GM18517 (cell line): ENCODE measurements around the gene VAT1L.
"Not testable (repeated sequence)": the region's sequence is repeated elsewhere in the genome, so short reads cannot be mapped to it uniquely, and the experiment has no call there.

Source experiments
- ATAC-seq: cut with Tn5 transposase; IDR thresholded peaks from one replicate; pipeline ENCODE4 v1.9.1; 2021; ENCODE audit warnings: mild to moderate bottlenecking, moderate library complexity; ENCODE audit not compliant: unreplicated experiment

VAT1L gene

GRCh38 chr16:77987810-77988209 is 199.4 kb downstream of the VAT1L start:
- ATAC-seq = no peak

GRCh38 chr16:77989846-77990245 is 201.5 kb downstream of the VAT1L start:
- no peak for ATAC-seq

GRCh38 chr16:77991701-77992100 is 203.3 kb downstream of the VAT1L start:
- ATAC-seq = no peak

- ATAC-seq = not testable (repeated sequence)
Observed at GRCh38 chr16:77992381-77992780, 204.0 kb downstream of the VAT1L start.

GRCh38 chr16:77993111-77993985 is 205.0 kb downstream of the VAT1L start:
- no peak for ATAC-seq

GRCh38 chr16:77995843-77996455 is 207.6 kb downstream of the VAT1L start:
- no peak for ATAC-seq

- ATAC-seq = no peak
Observed at GRCh38 chr16:77998350-77999023, 210.1 kb downstream of the VAT1L start.

- ATAC-seq = no peak
Observed at GRCh38 chr16:78001451-78002025, 213.2 kb downstream of the VAT1L start.

- ATAC-seq = peak; percentile 100
Observed at GRCh38 chr16:78002915-78003538, 214.7 kb downstream of the VAT1L start.

GRCh38 chr16:78004517-78004916 is 216.2 kb downstream of the VAT1L start:
- no peak for ATAC-seq

GRCh38 chr16:78005881-78006280 is 217.5 kb downstream of the VAT1L start:
- ATAC-seq = no peak

GRCh38 chr16:78007121-78007520 is 218.8 kb downstream of the VAT1L start:
- ATAC-seq = no peak

GRCh38 chr16:78022347-78023060 is 234.1 kb downstream of the VAT1L start, which contains the start of gene CLEC3A:
CLEC3A (plus strand) TSS chr16:78022548; CDS start chr16:78022627, 79 bp downstream.
- no peak for ATAC-seq

GRCh38 chr16:78024159-78024558 is 235.8 kb downstream of the VAT1L start:
- ATAC-seq = no peak

- ATAC-seq = no peak
Observed at GRCh38 chr16:78025631-78026030, 237.3 kb downstream of the VAT1L start.

GRCh38 chr16:78028018-78028417 is 239.7 kb downstream of the VAT1L start:
- ATAC-seq = no peak
